Dermis microvascular lymphatic vessel endothelial cell (primary cell): ENCODE measurements around the gene MAFF. TPM values are rescaled to one million over a fixed set of nuclear protein-coding genes. Genes with fewer than 3 reads are reported as not detected.

Source experiments
- DNase-seq, 2 donors: peaks; one replicate each; pipeline versions ENCODE4 v3.0.0 to v3.0.0-alpha.2; 2010; ENCODE audit warnings: low read depth in 2 of 2
- total RNA-seq: library from RNA; depleted of rRNA; stranded (reverse); fragments of >200 nt; gene quantifications from 2 replicates; pipeline ENCODE4 v1.2.1, GENCODE V29; 2014

Gene MAFF
- total RNA-seq, 1 donor from 2014 or later: 34.9 TPM

DNA sequence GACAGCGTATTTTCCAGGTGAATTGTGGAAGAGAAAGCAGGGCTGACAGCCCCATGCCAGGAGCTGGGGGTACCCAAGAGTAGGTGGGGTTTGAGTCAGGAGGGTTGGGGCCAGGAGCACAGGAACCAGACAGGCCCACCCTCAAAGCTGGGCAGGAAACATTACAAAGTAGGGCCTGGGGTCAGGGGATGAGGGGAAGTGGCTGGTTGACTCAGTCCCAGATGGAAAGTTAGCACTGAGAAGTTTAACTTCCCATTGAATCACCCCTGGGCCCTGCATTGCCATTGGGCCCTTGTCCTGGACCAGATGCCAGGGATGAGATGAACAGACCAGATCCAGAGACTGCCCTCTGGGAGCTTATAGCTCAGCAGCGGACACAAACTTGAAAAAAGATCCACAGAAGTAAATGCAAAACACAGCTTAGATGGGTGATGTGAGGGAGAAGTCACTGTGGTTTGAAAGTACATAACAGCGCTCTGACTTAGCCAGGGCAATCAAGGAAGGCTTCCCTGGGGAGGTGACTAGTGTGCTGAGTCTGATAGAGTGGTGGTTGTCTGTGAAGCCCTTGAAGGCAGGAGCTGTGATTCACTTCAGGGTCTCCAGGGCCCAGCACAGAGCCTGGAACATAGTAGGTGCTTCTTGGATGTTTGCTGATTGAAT lies 2.2 kb downstream of the MAFF start:
- peak; percentile 82 to 94 for DNase-seq

DNA sequence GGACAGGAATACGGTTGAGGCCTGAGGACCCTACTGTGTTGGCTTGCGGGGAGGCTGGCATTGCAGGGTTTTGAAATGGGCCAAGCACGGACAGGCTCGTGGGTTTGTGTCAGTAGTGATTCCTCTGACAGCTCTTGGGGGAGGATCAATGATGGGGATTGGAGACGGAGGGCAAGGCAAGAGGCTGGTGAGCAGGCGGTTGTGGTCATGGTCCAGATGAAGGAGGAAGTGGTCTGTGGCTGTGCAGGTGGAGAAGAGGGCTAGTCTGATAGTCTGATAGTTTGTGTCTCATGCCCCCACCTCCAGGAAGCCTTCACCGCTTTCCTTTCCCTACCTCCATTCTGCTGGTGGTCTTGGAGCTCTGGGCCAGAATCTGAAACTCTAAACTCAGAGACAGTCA lies 3.0 kb downstream of the MAFF start:
- no peak for DNase-seq

DNA sequence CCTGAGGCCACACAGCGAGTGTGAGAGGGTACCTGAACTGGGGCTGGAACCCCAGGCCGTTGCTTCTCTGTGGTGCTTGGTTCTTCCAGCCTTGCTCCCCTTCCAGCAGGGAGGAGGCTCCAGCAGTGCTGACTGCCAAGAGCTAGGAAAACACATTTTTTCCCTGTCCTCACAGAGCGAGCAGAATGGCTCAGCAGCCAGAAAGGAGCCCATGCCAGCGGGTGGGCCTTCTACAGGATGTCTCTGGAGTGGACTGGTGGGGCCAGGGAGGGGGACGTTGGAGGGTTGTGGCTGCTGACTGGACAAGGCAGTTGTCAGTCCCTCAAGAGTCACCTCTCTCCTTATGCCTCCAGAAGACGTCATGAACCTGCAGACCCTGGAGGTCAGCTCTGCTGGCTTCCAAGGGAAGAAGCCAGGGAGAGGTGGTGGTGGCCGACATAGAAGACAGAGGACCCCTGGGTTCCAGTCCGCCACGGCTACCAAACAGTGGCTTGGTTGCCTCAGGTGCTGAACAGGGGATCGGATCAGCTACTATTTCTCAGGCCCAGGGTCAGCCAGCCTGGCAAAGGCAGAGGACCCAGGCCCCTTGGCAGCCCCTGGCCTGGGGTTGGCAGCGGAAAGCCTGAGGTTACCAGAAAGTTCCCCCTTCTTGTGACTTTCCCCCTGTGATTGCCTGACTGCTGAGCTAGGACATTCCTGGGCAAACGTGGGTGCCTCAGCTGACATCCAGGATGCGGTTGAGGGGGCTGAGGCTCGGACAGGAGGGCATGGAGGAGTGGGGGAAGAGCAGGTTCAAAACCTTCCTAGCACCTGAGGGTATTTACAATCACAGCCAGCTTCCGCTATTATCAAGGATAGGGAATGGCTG lies 3.7 kb downstream of the MAFF start:
- DNase-seq: peak in 1 of 2 donors; percentile 49

DNA sequence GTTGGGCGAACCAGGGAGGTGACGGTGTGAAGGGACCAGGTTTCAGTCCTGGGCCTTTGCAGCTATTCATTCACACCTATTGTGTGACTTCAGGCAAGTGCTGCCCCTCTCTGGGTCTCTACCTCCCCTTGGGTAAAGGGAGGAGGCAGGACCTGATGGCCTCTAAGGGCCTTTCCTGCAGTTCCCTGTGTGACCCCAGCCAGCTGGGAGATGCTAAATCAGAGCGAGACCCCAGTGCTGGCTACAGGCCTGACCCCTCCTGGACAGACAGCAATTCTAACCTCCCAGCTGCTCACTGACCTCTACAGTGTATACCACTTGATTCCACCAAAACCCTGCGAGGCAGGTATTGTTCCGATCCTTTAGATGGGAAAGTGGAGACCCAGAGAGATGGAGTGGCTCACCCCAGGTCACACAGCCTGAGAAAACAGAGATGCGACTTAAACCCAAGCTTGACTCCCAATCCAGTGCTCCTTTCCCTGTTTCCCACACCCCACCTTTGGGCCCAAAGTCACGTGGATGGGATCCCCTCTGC lies 6.2 kb downstream of the MAFF start:
- DNase-seq: no peak

DNA sequence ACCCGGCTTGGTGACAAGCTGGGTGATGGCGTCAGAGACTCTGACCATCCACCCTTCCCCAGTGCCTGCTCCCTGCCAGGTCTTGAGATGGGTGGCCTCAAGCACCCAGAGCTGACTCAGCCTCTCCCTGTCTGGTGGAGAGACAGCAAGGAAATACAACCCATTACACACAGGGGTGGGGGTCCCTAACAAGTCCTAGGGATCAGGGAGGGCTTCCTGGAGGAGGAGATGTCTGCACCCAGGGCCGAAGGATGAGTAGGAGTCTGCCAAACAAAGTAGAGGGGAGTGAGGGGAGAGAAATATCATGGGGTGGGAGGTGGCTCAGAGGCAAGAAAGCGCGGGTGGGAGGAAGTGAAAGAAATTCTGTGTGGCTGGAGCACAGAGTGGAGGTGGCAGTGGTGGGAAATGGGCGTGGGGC lies 6.8 kb downstream of the MAFF start:
- no peak for DNase-seq

DNA sequence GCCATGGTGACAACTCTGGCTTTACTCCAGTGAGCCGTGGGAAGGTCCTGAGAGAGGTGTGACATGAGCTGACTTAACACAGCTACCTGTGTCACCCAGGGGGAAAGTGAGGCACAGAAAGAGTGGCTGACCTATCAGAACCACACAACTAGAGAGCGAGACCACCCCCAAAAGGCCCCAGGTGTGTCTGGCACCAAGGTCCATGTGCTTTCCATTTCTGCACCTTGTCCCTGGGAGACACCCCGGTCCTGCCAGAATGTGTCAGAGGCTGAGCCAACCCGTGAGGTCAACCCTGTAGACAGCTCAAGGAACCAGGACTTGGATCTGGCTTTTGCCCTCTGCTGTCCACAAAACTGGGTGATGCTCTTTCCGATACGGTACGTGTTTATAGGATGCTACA lies 9.8 kb downstream of the MAFF start:
- DNase-seq: no peak

DNA sequence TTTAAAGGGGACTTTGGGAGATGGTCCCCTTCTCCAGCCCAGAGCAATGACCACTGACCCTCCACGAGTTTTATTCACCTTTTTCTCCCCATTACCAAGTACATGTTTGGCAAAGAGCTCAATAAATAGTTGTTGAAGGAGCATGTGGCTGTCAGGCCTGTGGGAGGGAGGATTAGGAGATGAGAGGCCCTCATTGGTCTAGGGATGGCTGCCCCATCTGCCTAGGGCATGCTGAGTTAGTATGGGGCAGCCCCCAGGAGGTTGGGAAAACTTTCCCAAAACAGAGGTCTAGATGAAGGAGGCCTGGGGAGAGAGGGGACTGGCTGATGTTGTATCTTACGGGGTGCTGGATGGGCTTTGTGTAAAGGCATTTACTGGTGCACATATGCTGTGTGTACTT lies 10.6 kb downstream of the MAFF start:
- no peak for DNase-seq

DNA sequence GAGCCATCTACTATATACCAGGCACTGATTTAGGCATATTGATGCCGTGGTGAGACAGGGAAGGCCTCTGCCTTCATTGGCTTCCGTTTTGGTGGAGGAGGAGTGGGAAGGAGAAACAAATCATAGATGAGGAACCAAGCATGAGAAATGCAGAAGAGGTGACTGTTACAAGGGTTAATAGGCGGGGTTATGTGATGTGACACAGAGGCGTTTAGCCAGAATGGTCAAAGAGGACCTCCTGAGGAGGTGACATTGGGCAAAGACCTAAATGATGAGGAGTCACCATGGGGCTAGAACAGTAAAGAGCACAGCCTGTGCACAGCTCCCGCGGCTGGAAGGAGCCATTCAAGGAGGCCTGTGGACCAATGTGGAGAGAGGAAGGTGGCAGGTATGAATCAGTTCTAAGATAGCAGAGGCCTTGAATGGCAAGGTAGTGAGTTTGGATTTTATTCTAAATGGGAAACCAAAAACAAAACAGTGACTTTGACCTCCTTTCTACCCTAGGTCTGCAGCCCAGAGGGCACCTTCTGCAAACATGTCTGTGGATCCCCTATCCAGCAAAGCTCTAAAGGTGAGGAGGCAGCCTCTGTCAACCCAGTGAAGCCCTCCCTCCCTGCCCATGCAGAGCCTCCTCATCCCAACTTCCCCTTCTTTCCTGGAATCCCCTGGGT lies 11.7 kb downstream of the MAFF start:
- no peak for DNase-seq

DNA sequence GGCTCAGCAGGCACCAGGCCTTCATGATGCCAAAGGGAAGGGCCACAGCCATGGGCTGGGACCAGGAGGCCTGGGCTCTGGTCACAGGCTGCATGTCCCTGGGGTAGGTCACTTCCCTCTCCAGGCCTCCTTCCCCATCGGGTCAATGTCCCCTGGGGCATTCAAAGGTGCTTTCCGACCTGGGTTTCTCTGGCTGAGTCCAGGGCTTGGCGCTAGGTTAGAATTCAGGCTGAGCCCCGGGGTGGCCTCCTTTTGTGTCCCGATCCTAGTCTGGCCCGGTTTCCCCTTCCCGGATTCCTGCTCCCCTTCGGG lies 12.2 kb downstream of the MAFF start:
- no peak for DNase-seq

DNA sequence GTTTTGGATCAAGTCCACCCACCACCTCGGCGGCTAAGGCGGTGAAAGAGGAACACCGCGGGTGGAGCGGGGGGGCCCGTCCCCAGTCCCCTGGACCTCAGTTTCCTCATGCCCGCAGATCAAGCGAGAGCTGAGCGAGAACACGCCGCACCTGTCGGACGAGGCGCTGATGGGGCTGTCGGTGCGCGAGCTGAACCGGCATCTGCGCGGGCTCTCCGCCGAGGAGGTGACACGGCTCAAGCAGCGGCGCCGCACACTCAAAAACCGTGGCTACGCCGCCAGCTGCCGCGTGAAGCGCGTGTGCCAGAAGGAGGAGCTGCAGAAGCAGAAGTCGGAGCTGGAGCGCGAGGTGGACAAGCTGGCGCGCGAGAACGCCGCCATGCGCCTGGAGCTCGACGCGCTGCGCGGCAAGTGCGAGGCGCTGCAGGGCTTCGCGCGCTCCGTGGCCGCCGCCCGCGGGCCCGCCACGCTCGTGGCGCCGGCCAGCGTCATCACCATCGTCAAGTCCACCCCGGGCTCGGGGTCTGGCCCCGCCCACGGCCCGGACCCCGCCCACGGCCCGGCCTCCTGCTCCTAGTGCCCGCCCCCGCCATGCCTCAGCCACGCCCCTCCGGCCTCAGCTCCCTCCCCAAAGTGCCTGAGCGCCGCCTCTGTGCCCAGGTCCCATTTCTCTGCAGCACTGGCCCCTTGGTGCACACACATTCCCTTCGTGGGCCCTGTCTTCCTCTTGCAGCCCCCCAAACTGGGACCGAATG lies 12.7 kb downstream of the MAFF start:
- no peak for DNase-seq

DNA sequence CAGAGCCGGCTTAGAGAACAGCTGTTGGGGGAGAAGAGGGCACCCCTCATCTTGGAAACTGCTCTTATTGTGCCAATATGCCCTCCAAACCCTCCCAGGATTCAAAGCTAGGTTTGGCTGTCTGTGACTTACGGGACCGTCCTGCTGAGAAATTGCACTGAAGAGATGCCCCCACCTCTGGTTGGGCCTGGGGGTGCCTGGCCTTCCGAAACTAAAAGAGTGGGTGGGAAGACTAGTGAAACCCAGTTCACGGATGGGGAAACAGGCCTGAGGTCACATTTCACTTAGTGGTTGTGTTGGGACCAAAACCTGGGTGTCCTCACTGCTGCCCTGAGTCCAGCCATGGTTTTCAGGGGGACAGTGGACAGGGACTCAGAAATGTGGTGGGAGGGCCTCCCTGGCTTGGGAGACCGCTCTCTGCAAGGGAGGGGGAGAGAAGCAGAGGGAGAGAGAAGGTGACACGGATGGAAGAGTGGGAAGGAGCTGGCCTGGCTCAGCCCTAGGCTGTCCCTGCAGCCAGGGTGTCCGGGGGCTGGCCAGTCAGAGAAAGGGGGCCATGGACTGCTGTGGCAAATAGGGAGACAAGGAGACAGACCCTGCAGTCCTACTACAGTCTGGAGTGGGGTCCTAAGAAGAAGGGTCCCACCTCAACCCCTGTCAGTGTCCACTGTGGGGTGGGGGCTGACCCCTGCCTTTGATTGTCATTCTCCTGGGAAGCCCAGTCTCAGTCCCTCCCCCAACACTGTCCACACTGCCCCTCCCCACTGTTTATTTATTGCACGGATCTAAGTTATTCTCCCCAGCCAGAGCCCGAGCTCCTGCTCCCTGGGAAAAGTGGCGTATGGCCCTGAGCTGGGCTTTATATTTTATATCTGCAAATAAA lies 13.6 kb downstream of the MAFF start:
- no peak for DNase-seq

DNA sequence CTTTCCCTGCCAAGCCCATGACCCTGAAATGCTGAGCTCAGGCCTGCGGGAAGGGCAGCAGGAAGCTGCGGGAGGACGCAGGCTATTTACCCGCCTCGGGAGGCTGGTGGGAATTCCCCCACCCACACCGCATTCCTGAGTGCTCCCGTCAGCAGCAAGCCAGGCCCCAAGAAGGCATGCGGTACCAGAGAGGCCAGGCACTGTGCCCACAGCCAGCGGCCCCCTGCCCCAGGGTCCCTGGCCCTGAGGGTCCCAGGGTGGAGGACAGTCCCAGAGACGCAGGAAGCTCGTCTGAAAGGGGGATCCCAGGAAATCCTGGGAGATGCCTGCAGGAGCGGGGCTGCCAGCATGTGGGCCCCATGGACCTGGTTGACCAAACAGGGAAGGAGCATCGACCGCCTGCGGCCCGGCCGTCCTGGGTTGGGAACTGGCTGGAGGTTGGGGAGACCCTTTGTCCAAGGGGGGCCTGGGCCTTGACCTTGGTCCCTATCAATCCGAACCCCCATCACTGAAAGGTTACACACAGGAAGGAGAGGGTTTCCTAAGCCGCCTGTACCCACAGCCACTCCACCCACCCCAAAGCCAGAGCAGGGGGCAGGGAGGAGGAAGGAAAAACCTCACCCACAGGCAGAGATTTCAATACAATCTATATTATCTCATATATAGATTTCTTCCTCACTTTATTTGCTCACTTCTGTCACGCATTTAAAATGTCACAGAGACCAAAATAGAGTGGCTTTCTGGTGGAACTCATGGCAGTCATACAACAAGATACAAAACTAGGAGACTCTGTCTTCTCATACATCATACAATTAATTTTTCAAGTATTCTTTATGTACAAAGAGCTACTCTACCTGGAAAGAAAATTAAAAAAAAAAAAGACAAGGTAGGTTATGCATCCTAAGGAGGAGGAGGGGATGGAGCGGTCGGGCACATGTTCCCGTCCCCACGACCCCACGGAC lies 17.1 kb downstream of the MAFF start:
- peak; percentile 82 to 94 for DNase-seq

DNA sequence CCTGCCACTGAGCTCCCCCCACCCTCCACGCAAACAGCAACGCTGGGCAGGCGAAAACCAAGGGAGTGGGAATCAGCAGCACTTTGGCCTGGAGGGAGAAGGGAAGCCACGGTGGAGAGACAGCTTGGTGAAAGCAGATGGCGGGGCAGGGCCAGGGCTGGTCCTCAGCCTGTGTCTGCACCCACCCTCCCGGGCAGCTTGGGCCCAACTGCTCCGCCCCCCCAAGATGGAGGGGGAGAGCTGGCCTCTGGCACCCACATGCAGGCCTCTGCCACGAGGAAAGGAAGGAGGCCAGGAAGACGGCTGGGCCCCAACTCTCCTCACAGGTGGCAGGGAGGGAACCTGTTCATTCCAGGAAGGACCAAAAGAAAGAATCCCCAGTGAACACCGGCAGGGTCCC lies 17.8 kb downstream of the MAFF start:
- DNase-seq: no peak

DNA sequence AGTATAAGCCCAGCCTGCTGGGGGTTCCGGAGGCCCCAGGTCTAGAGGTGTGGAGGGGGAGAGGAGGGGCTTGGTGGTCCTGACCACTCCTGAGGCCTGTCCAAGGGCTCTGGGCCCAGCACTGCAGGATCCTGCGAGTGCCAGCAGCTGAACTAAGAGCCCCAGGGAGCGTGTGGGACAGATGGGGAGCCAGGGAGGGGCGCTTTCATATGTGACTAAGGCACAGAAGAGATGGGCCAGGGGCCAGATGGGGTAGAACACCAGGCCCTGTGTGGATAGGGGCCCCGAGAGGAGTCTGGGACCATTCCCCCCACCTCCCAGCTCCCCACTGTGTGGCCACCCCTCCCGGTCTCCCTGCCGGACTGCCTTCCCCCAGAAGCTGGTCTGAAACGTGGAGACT lies 18.4 kb downstream of the MAFF start:
- no peak for DNase-seq

DNA sequence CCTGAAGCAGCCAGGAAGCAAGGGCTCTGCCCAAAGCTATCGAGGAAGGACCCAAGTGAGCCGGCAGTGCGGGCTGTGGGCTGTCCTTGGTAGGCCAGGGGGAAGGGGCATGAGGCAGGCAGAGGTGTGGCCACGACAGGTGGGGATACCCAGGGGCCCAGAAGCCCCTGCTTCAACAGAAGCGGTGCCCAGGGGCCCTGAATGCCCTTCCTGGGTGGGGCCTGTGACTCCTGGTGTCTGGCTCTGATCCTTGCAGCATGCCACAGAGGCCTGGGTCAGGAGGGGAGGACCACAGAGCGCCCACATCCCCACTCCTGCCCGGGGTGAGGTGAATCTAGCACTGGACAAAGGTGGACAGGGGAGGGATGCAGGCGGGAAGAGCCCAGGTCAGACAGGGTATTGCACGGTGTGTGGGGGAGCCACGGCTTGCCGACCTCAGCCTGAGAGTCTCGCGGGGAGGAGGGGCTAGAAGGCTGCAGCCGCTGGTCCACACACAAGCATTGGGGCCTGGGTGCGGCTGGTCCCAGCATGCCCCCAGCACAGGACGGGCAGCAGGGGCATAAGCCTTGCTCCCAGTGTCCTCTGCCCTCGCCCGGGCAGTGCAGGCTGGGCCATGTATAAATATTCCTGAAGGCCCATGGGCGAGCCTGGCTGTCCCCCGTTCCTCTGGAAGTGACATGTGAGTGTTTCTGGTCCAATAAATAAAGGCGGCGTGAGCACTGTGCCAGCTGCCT lies 19.0 kb downstream of the MAFF start:
- DNase-seq: no peak

DNA sequence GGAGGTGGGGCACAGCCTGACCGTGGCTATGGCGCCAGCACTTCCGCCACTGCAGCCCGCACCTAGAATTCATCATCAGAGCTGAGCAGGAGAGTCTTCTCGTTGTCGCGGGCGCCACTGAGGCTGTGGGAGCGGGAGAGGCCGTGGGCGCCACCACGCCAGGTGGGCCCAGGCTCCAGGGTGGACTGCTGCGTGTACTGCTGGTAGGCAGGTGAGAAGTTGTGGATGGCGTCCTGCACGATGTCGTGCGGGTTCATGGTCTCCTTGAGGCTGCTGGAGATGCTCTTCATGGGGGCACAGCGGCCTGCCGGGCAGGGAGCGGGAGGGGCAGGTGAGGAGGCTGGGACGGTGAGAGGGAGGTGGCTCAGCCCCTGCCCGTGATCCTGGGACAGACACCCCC lies 19.6 kb downstream of the MAFF start:
- no peak for DNase-seq

DNA sequence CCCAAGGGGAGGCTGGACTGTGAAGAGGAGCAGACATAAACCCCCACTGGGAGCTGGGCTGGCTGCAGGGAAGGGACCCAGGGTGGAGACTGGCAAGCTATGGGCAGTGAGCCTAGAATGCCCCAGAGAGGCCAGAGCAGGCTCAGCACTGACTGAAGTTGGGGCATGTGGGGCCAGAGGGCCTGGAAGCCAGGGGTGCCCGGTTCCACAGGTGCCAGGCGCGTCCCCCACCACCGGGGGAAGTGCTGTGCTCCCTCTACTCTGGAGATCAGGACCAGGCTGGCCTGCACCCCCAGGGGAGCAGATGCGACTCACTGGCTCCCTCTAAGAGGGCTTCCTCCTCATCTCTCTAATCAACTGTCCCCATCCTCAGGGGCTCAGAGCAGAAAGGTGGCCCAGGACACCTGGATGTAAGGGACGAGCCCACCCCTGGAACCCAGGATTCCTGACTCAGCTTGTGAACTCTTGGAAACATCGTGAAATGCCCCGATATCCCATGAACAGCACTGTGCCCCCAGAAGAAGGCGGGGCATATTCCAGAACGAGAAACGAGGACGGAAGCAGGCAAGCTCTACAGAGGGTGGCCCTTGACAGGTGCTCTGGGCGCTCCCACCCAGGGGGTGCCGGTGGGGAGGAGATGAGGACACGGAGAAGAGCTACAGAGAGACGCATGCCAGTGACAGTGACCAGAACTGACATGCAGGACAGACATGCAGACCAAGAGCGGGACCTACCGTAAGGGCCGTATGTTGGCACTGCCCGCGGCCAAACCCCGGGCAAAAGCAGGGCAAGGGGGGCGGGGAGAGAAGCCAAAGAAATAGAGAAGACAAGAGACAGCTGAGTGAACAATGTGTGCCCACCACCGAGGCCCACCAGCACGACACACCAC lies 20.4 kb downstream of the MAFF start:
- no peak for DNase-seq

DNA sequence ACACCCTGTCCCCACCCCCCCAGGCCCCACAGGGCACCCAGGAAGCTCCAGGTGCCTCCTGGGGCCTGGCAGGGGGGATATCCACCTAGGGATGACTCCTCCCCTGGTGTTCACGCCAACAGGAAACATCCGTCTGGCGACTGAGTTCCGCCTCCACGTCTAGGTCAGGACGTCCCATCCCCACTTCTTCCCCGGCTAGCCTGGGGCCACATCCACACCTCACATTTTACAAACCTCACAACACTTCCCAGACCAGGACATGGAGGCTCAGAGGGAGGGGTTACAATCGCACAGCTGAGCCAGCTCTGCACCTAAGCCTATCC lies 21.0 kb downstream of the MAFF start:
- peak in 1 of 2 donors; percentile 65 for DNase-seq
